ENCODE results near the gene OR4A15. TPM values are rescaled to one million over a fixed set of nuclear protein-coding genes. Genes with fewer than 3 reads are reported as not detected.

OR4A15 gene
- total RNA-seq, 1 donor from 2014 or later = not detected

DNA sequence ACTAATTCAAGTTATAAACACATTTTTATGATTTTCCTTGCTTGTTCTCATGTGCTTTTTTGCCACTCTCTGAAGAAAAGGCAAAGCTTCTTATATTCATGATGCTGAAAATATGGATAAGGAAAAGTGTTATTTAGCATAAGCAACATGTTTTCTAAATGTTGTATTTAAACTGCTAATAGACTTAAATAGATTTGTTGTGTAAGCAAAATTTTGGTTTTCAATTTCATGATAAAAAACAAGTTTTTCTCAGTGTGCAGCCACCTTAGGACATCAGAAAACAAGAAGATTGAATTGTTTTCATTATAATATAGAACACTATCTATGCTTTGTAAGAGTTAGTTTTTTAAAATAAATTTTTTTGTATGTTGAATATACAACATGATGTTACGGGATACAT is 22.5 kb upstream of the OR4A15 start:
- Histone ChIP-seq H2AFZ (ENCODE audit: low read depth, low read length) (no peak overlapping the region), H3K4me1 (ENCODE audit: insufficient read depth, low read length) (no peaks in the 10 kb centered on the region), H3K27ac (ENCODE audit: low read depth, low read length) (no peak overlapping the region), H4K20me1 (ENCODE audit: insufficient read depth, low read length) (no peaks in the 10 kb centered on the region), H3K9ac (ENCODE audit: low read length) (no peak overlapping the region), H3K4me3 (ENCODE audit: insufficient read depth, low read depth, low read length) (no peak overlapping the region), H3K27me3 (ENCODE audit: insufficient read depth, low read length) (no peaks in the 10 kb centered on the region), H3K36me3 (ENCODE audit: insufficient read depth, low read length) (no peaks in the 10 kb centered on the region), H3K4me2 (ENCODE audit: low read length) (no peak overlapping the region), H3K9me3 (ENCODE audit: insufficient read depth, low read depth, low read length) (peaks cover 5% of the 10 kb centered on the region), H3K79me2 (ENCODE audit: insufficient read depth, low read length) (no peaks in the 10 kb centered on the region)
- H3K27ac Mint-ChIP-seq (ENCODE audit: unreplicated experiment) = no peak overlapping the region
- no peaks in the 10 kb centered on the region for H3K36me3 Mint-ChIP-seq (ENCODE audit: low read depth, unreplicated experiment)
- no peaks in the 10 kb centered on the region for H3K4me1 Mint-ChIP-seq (ENCODE audit: low read depth, unreplicated experiment)
- DNase-seq (ENCODE audit: low read depth) = no peak
- H3K9me3 Mint-ChIP-seq (ENCODE audit: unreplicated experiment) = peaks cover 3% of the 10 kb centered on the region
- no peaks in the 10 kb centered on the region for H3K27me3 Mint-ChIP-seq (ENCODE audit: low read depth, unreplicated experiment)
- no peak for FAIRE-seq
- TF ChIP-seq, protein P1, sequence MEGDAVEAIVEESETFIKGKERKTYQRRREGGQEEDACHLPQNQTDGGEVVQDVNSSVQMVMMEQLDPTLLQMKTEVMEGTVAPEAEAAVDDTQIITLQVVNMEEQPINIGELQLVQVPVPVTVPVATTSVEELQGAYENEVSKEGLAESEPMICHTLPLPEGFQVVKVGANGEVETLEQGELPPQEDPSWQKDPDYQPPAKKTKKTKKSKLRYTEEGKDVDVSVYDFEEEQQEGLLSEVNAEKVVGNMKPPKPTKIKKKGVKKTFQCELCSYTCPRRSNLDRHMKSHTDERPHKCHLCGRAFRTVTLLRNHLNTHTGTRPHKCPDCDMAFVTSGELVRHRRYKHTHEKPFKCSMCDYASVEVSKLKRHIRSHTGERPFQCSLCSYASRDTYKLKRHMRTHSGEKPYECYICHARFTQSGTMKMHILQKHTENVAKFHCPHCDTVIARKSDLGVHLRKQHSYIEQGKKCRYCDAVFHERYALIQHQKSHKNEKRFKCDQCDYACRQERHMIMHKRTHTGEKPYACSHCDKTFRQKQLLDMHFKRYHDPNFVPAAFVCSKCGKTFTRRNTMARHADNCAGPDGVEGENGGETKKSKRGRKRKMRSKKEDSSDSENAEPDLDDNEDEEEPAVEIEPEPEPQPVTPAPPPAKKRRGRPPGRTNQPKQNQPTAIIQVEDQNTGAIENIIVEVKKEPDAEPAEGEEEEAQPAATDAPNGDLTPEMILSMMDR (IDR thresholded peaks at IDR 0.05; ENCODE audit: insufficient read depth, low read depth, low read length) = no peak
- TF ChIP-seq EZH2 (IDR thresholded peaks at IDR 0.05; ENCODE audit: insufficient read depth, low read length) = no peak
- no peak overlapping the region for H3K4me3 Mint-ChIP-seq (ENCODE audit: unreplicated experiment)

DNA sequence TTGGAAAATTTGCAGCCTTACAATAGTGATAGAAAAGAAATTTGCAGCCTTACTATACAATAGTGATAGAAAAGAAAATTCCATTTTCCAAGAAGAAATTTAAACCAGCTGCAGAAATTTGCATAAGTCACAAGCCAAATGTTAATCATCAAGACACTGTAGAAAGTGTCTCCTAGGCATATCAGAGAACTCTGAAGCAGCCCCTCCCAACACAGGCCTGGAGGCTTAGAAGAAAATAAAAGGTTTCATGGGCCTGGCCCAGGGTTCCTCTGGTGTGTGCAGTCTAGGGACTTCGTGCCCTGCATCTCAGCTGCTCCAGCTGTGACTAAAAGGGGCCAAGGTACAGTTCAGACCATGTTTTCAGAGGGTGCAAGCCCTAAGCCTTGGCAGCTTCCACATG is 18.7 kb upstream of the OR4A15 start:
- Histone ChIP-seq H3K27me3 (ENCODE audit: insufficient read depth, low read length) (no peaks in the 10 kb centered on the region), H2AFZ (ENCODE audit: low read depth, low read length) (no peak overlapping the region), H4K20me1 (ENCODE audit: insufficient read depth, low read length) (no peaks in the 10 kb centered on the region), H3K36me3 (ENCODE audit: insufficient read depth, low read length) (no peaks in the 10 kb centered on the region), H3K79me2 (ENCODE audit: insufficient read depth, low read length) (no peaks in the 10 kb centered on the region), H3K9ac (ENCODE audit: low read length) (no peak overlapping the region), H3K4me2 (ENCODE audit: low read length) (no peak overlapping the region), H3K4me1 (ENCODE audit: insufficient read depth, low read length) (no peaks in the 10 kb centered on the region), H3K27ac (ENCODE audit: low read depth, low read length) (no peak overlapping the region), H3K9me3 (ENCODE audit: insufficient read depth, low read depth, low read length) (no peaks in the 10 kb centered on the region), H3K4me3 (ENCODE audit: insufficient read depth, low read depth, low read length) (no peak overlapping the region)
- no peak overlapping the region for H3K27ac Mint-ChIP-seq (ENCODE audit: unreplicated experiment)
- H3K4me1 Mint-ChIP-seq (ENCODE audit: low read depth, unreplicated experiment) = no peaks in the 10 kb centered on the region
- FAIRE-seq (no peak), DNase-seq (ENCODE audit: low read depth) (no peak)
- no peak overlapping the region for H3K4me3 Mint-ChIP-seq (ENCODE audit: unreplicated experiment)
- H3K36me3 Mint-ChIP-seq (ENCODE audit: low read depth, unreplicated experiment) = no peaks in the 10 kb centered on the region
- no peaks in the 10 kb centered on the region for H3K27me3 Mint-ChIP-seq (ENCODE audit: low read depth, unreplicated experiment)
- H3K9me3 Mint-ChIP-seq (ENCODE audit: unreplicated experiment) = peaks cover under 1% of the 10 kb centered on the region
- TF ChIP-seq, protein P1 (IDR thresholded peaks at IDR 0.05; ENCODE audit: insufficient read depth, low read depth, low read length) = no peak
- no peak for TF ChIP-seq EZH2 (IDR thresholded peaks at IDR 0.05; ENCODE audit: insufficient read depth, low read length)

DNA sequence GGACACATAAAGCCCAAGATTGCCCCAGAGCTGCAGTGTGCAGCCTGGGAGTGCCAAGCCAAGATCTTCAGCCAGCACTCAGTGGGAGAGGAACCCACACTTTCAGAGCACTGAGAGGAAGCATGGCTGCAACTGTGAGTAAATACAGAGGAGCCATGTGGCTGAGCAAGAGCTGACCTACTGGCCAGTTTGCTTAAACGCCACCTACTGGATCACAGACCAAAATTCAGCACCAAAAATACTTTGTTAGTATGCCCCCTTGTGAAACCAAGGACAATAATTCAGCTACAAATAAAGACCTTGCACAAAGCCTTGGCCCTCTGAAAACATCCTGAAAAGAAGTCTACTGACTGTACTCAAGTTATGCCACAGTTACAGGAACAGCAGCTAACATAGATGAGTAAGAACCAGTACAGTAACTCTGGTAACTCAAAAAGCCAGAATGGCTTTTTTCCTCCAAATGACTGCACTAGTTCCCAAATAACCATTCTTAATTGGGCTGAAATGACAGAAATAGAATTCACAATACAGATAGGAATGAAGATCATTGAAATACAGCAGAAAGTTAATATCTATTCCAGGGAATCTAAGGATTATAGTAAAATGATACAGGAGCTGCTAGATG is 10.1 kb upstream of the OR4A15 start:
- H3K27ac ChIP-seq (ENCODE audit: low read depth, low read length) = no peak overlapping the region
- TF ChIP-seq, protein P1 (IDR thresholded peaks at IDR 0.05; ENCODE audit: insufficient read depth, low read depth, low read length) = no peak
- TF ChIP-seq EZH2 (IDR thresholded peaks at IDR 0.05; ENCODE audit: insufficient read depth, low read length) = no peak
- Mint-ChIP-seq H3K27me3 (ENCODE audit: low read depth, unreplicated experiment) (no peaks in the 10 kb centered on the region), H3K36me3 (ENCODE audit: low read depth, unreplicated experiment) (no peaks in the 10 kb centered on the region), H3K4me1 (ENCODE audit: low read depth, unreplicated experiment) (no peaks in the 10 kb centered on the region), H3K27ac (ENCODE audit: unreplicated experiment) (no peak overlapping the region), H3K4me3 (ENCODE audit: unreplicated experiment) (no peak overlapping the region), H3K9me3 (ENCODE audit: unreplicated experiment) (peaks cover 2% of the 10 kb centered on the region)
- FAIRE-seq (no peak), DNase-seq (ENCODE audit: low read depth) (no peak)
- no peaks in the 10 kb centered on the region for H3K36me3 ChIP-seq (ENCODE audit: insufficient read depth, low read length)
- H3K4me2 ChIP-seq (ENCODE audit: low read length) = no peak overlapping the region
- H2AFZ ChIP-seq (ENCODE audit: low read depth, low read length) = no peak overlapping the region
- no peaks in the 10 kb centered on the region for H4K20me1 ChIP-seq (ENCODE audit: insufficient read depth, low read length)
- H3K4me3 ChIP-seq (ENCODE audit: insufficient read depth, low read depth, low read length) = no peak overlapping the region
- no peaks in the 10 kb centered on the region for H3K79me2 ChIP-seq (ENCODE audit: insufficient read depth, low read length)
- H3K27me3 ChIP-seq (ENCODE audit: insufficient read depth, low read length) = no peaks in the 10 kb centered on the region
- H3K9me3 ChIP-seq (ENCODE audit: insufficient read depth, low read depth, low read length) = peaks cover 18% of the 10 kb centered on the region
- no peaks in the 10 kb centered on the region for H3K4me1 ChIP-seq (ENCODE audit: insufficient read depth, low read length)
- no peak overlapping the region for H3K9ac ChIP-seq (ENCODE audit: low read length)
